GM23338 (cell line): Measurements from ENCODE around the gene GDA. TPM values are rescaled to one million over a fixed set of nuclear protein-coding genes. Genes with fewer than 3 reads are reported as not detected.

Experiments
- ATAC-seq: fragments of 200-7000 bp; cut with Tn5 transposase; 3 replicates; pipeline ENCODE4 v1.9.1; 2020
- DNase-seq: peaks from one replicate; pipeline ENCODE4 v3.0.0-alpha.2; 2015; ENCODE audit warnings: low spot score
- H2AFZ ChIP-seq: fragments of 200-600 bp; sonication (generic); 2 replicates; pipeline ENCODE4 v1.8.0; 2016; ENCODE audit warnings: antibody characterized with exemption, mild to moderate bottlenecking, moderate library complexity
- H3F3A ChIP-seq: fragments of 200-600 bp; sonication (generic); replicated peaks from 2 replicates; pipeline ENCODE4 v1.8.0; 2017; ENCODE audit warnings: antibody characterized with exemption, mixed run types, low read depth
- H3K27ac ChIP-seq: fragments of 200-600 bp; sonication (generic); 2 replicates; pipeline ENCODE4 v1.6.1; 2016; ENCODE audit warnings: low read depth
- H3K27me3 ChIP-seq: fragments of 200-600 bp; sonication (generic); 2 replicates; pipeline ENCODE4 v1.8.0; 2016; ENCODE audit warnings: mild to moderate bottlenecking, mixed run types, moderate library complexity; ENCODE audit not compliant: insufficient read depth
- H3K36me3 ChIP-seq: fragments of 200-600 bp; sonication (generic); 2 replicates; pipeline ENCODE4 v1.8.0; 2016; ENCODE audit warnings: mild to moderate bottlenecking; ENCODE audit not compliant: insufficient read depth
- H3K4me1 ChIP-seq: fragments of 200-600 bp; sonication (generic); 2 replicates; pipeline ENCODE4 v1.8.0; 2016; ENCODE audit warnings: mild to moderate bottlenecking, moderate library complexity; ENCODE audit not compliant: insufficient read depth
- H3K4me2 ChIP-seq: fragments of 200-600 bp; sonication (generic); 2 replicates; pipeline ENCODE4 v1.7.1; 2017; ENCODE audit warnings: mixed run types
- H3K4me3 ChIP-seq: fragments of 200-600 bp; sonication (generic); 2 replicates; pipeline ENCODE4 v1.6.1; 2016; ENCODE audit warnings: mixed run types
- H3K79me2 ChIP-seq: fragments of 200-600 bp; sonication (generic); replicated peaks from 2 replicates; pipeline ENCODE4 v1.8.0; 2017; ENCODE audit warnings: mild to moderate bottlenecking; ENCODE audit not compliant: insufficient read depth
- H3K9me2 ChIP-seq: fragments of 200-600 bp; sonication (generic); 2 replicates; pipeline ENCODE4 v1.8.0; 2017; ENCODE audit not compliant: insufficient read depth
- H4K20me1 ChIP-seq: fragments of 200-600 bp; sonication (generic); replicated peaks from 2 replicates; pipeline ENCODE4 v1.8.0; 2017; ENCODE audit warnings: mild to moderate bottlenecking; ENCODE audit not compliant: insufficient read depth
- H3K27ac Mint-ChIP-seq: 2 replicates; pipeline ENCODE4 v1.8.0; 2020; ENCODE audit warnings: inconsistent platforms, mild to moderate bottlenecking, moderate library complexity, mixed read lengths
- H3K27me3 Mint-ChIP-seq: 3 replicates; pipeline ENCODE4 v1.8.0; 2022; ENCODE audit warnings: low read depth, mild to moderate bottlenecking, moderate library complexity, mixed read lengths, inconsistent platforms; ENCODE audit not compliant: insufficient read depth, poor library complexity
- H3K36me3 Mint-ChIP-seq: 3 replicates; pipeline ENCODE4 v1.8.0; 2021; ENCODE audit warnings: low read depth, mild to moderate bottlenecking, inconsistent platforms, moderate library complexity, mixed read lengths
- H3K4me1 Mint-ChIP-seq: 3 replicates; pipeline ENCODE4 v1.8.0; 2020; ENCODE audit warnings: mild to moderate bottlenecking, inconsistent platforms, mixed read lengths
- H3K4me3 Mint-ChIP-seq: 3 replicates; pipeline ENCODE4 v1.8.0; 2021; ENCODE audit warnings: moderate library complexity, mild to moderate bottlenecking, inconsistent platforms, mixed read lengths
- H3K9me3 Mint-ChIP-seq: 3 replicates; pipeline ENCODE4 v1.8.0; 2020; ENCODE audit warnings: moderate library complexity, mild to moderate bottlenecking, inconsistent platforms, mixed read lengths
- CREB1 ChIP-seq: fragments of 250-450 bp; sonication (Bioruptor Pico); IDR thresholded peaks from 2 replicates; pipeline ENCODE4 v1.5.0; 2020; ENCODE audit warnings: low read depth, mild to moderate bottlenecking, moderate library complexity
- CTCF ChIP-seq, 2 experiments: fragments of 200-600 bp in 1 of 2; sonication (generic) in 1 of 2; conservative IDR thresholded peaks; 2 replicates each; pipeline versions ENCODE4 v1.5.1 to v1.6.1; 2016 to 2017; ENCODE audit warnings: antibody characterized with exemption in 2 of 2, low read depth in 2 of 2, mild to moderate bottlenecking in 2 of 2, moderate library complexity in 1 of 2
- ETS1 ChIP-seq: IDR thresholded peaks from 2 replicates; pipeline ENCODE4 v1.6.1; 2016; ENCODE audit warnings: antibody characterized with exemption
- EZH2 ChIP-seq: fragments of 200-600 bp; sonication (generic); IDR thresholded peaks from one replicate; pipeline ENCODE4 v1.8.0; 2017; ENCODE audit warnings: antibody characterized with exemption, mild to moderate bottlenecking, low read depth; ENCODE audit not compliant: unreplicated experiment
- EZH2phosphoT487 ChIP-seq: fragments of 200-600 bp; sonication (generic); IDR thresholded peaks from one replicate; pipeline ENCODE4 v1.8.1; 2018; ENCODE audit warnings: antibody characterized with exemption; ENCODE audit not compliant: unreplicated experiment
- JUNB ChIP-seq: IDR thresholded peaks from one replicate; pipeline ENCODE4 v1.6.1; 2016; ENCODE audit warnings: antibody characterized with exemption; ENCODE audit not compliant: unreplicated experiment
- NANOG ChIP-seq: IDR thresholded peaks from 2 replicates; pipeline ENCODE4 v1.6.1; 2016; ENCODE audit warnings: antibody characterized with exemption, borderline replicate concordance
- POLR2AphosphoS5 ChIP-seq: IDR thresholded peaks from 2 replicates; pipeline ENCODE4 v1.6.1; 2016; ENCODE audit warnings: antibody characterized with exemption, low read depth
- REST ChIP-seq: IDR thresholded peaks from one replicate; pipeline ENCODE4 v1.6.1; 2018; ENCODE audit warnings: antibody characterized with exemption; ENCODE audit not compliant: unreplicated experiment
- STAT1 ChIP-seq: IDR thresholded peaks from one replicate; pipeline ENCODE4 v1.6.1; 2016; ENCODE audit warnings: antibody characterized with exemption; ENCODE audit not compliant: unreplicated experiment
- ZNF114 ChIP-seq: fragments of 250-450 bp; sonication (Bioruptor Pico); IDR thresholded peaks from 2 replicates; pipeline ENCODE4 v1.5.0; 2020; ENCODE audit warnings: mild to moderate bottlenecking, moderate library complexity
- ZNF331 ChIP-seq: fragments of 250-450 bp; sonication (Bioruptor Pico); IDR thresholded peaks from 2 replicates; pipeline ENCODE4 v1.5.0; 2020; ENCODE audit warnings: low read depth, mild to moderate bottlenecking, moderate library complexity
- ZNF462 ChIP-seq: fragments of 250-450 bp; sonication (Bioruptor Pico); IDR thresholded peaks from 2 replicates; pipeline ENCODE4 v1.5.0; 2020; ENCODE audit warnings: mild to moderate bottlenecking, moderate library complexity
- polyA plus RNA-seq: library from polyadenylated mRNA; unstranded; fragments of >200 nt; fragmentation: Nextera tagmentation; extraction: Ambion mirVana; gene quantifications from 2 replicates; pipeline ENCODE4 v1.2.1, GENCODE V29; 2016
- total RNA-seq: library from RNA; depleted of rRNA; stranded (reverse); fragments of >200 nt; shearing (Covaris generic); gene quantifications from 2 replicates; pipeline ENCODE4 v1.2.3, GENCODE V29; 2014

GDA gene
- total and polyA plus RNA-seq, 2 experiments from 2014 or later: 4.0 to 5.8 TPM

GRCh38 chr9:72134801-72135200 lies 14.4 kb upstream of the GDA start:
- Histone ChIP-seq H3K27me3 (no peaks in the 10 kb centered on the region), H2AFZ (no peak overlapping the region), H3K4me3 (no peak overlapping the region), H3K9me2 (no peaks in the 10 kb centered on the region), H3K4me1 (no peaks in the 10 kb centered on the region), H3K79me2 (no peaks in the 10 kb centered on the region), H3K36me3 (no peaks in the 10 kb centered on the region), H3K27ac (no peak overlapping the region), H4K20me1 (no peaks in the 10 kb centered on the region), H3K4me2 (no peak overlapping the region), H3F3A (no peaks in the 10 kb centered on the region)
- no peaks in the 10 kb centered on the region; the same call in 2 of the 3 replicates for H3K36me3 Mint-ChIP-seq
- H3K9me3 Mint-ChIP-seq: peaks cover 12% of the 10 kb centered on the region; the same call in 2 of the 3 replicates
- H3K27ac Mint-ChIP-seq: no peak overlapping the region
- H3K4me1 Mint-ChIP-seq: no peaks in the 10 kb centered on the region
- ATAC-seq (no peak), DNase-seq (no peak)
- TF ChIP-seq CREB1 (CRISPR knock-in tag) (no peak), REST (no peak), NANOG (no peak), POLR2AphosphoS5 (no peak), ZNF114 (no peak), STAT1 (no peak), JUNB (no peak), EZH2 (no peak), ZNF462 (CRISPR knock-in tag) (no peak), CTCF (conservative IDR thresholded peaks at IDR 0.05; ENCODE audit: low read depth in 2 of 2) (no peak), ZNF331 (CRISPR knock-in tag) (no peak), EZH2phosphoT487 (no peak), ETS1 (no peak)
- H3K27me3 Mint-ChIP-seq: no peaks in the 10 kb centered on the region
- H3K4me3 Mint-ChIP-seq: no peak overlapping the region
